Neural cell (in vitro differentiated cells): ENCODE results near the gene RTF1. TPM values are rescaled to one million over a fixed set of nuclear protein-coding genes. Genes with fewer than 3 reads are reported as not detected.

Source experiments
- H2AFZ ChIP-seq: fragments of 200-600, 300-800 bp; sonication (generic), shearing (Covaris generic); 2 replicates; pipeline ENCODE4 v1.6.0; 2014; ENCODE audit warnings: low read depth, mild to moderate bottlenecking, antibody characterized with exemption, low read length, moderate library complexity
- H3F3A ChIP-seq: fragments of 200-600 bp; shearing (Covaris generic); 2 replicates; pipeline ENCODE4 v1.6.1; 2016; ENCODE audit warnings: mild to moderate bottlenecking, moderate library complexity, mixed read lengths, antibody characterized with exemption, low read length; ENCODE audit not compliant: insufficient read depth, poor library complexity, severe bottlenecking
- H3K27ac ChIP-seq: fragments of 200-600, 300-800 bp; sonication (generic), shearing (Covaris generic); 2 replicates; pipeline ENCODE4 v1.5.1; 2014; ENCODE audit warnings: mild to moderate bottlenecking, low read length, moderate library complexity
- H3K27me3 ChIP-seq: fragments of 300-800, 200-600 bp; sonication (generic), shearing (Covaris generic); 2 replicates; pipeline ENCODE4 v1.6.0; 2014; ENCODE audit warnings: mild to moderate bottlenecking, low read depth, low read length, moderate library complexity; ENCODE audit not compliant: insufficient read depth
- H3K36me3 ChIP-seq: fragments of 300-800, 200-600 bp; sonication (generic), shearing (Covaris generic); 2 replicates; pipeline ENCODE4 v1.5.1; 2014; ENCODE audit warnings: mild to moderate bottlenecking, antibody characterized with exemption, low read length, moderate library complexity; ENCODE audit not compliant: insufficient read depth
- H3K4me2 ChIP-seq: fragments of 300-800, 200-600 bp; sonication (generic), shearing (Covaris generic); 2 replicates; pipeline ENCODE4 v1.6.0; 2014; ENCODE audit warnings: mild to moderate bottlenecking, low read length
- H3K4me3 ChIP-seq: fragments of 300-800, 200-600 bp; sonication (generic), shearing (Covaris generic); 2 replicates; pipeline ENCODE4 v1.5.1; 2014; ENCODE audit warnings: mild to moderate bottlenecking, low read length, moderate library complexity
- H3K79me2 ChIP-seq: fragments of 200-600 bp; shearing (Covaris generic); replicated peaks from 2 replicates; pipeline ENCODE4 v1.6.0; 2014; ENCODE audit warnings: mild to moderate bottlenecking, low read length, moderate library complexity; ENCODE audit not compliant: insufficient read depth
- H3K9ac ChIP-seq: fragments of 300-800, 200-600 bp; sonication (generic), shearing (Covaris generic); 2 replicates; pipeline ENCODE4 v1.6.1; 2016; ENCODE audit warnings: mild to moderate bottlenecking, low read length, mixed read lengths
- H3K9me2 ChIP-seq: fragments of 200-600 bp; shearing (Covaris generic); 2 replicates; pipeline ENCODE4 v1.6.1; 2016; ENCODE audit warnings: mild to moderate bottlenecking, low read length, mixed read lengths; ENCODE audit not compliant: insufficient read depth
- H3K9me3 ChIP-seq: fragments of 200-600, 300-800 bp; sonication (generic), shearing (Covaris generic); 2 replicates; pipeline ENCODE4 v1.6.1; 2016; ENCODE audit warnings: mild to moderate bottlenecking, mixed run types, low read length, moderate library complexity, mixed read lengths
- H4K20me1 ChIP-seq: fragments of 200-600 bp; shearing (Covaris generic); 2 replicates; pipeline ENCODE4 v1.6.1; 2016; ENCODE audit warnings: mild to moderate bottlenecking, mixed run types; ENCODE audit not compliant: insufficient read depth
- CTCF ChIP-seq: fragments of 450-650 bp; IDR thresholded peaks from 2 replicates; pipeline ENCODE4 v1.5.1; 2014; ENCODE audit warnings: antibody characterized with exemption, mild to moderate bottlenecking, moderate library complexity; ENCODE audit not compliant: poor library complexity, severe bottlenecking
- EP300 ChIP-seq: fragments of 450-650 bp; conservative IDR thresholded peaks from 2 replicates; pipeline ENCODE4 v1.6.1; 2014; ENCODE audit warnings: antibody characterized with exemption, mild to moderate bottlenecking, moderate library complexity; ENCODE audit not compliant: poor library complexity, severe bottlenecking
- EZH2 ChIP-seq: fragments of 200-600, 300-800 bp; shearing (Covaris generic), sonication (generic); IDR thresholded peaks from 2 replicates; pipeline ENCODE4 v1.6.1; 2014; ENCODE audit warnings: antibody characterized with exemption, low read length, borderline replicate concordance, mild to moderate bottlenecking; ENCODE audit not compliant: insufficient read depth, poor library complexity, severe bottlenecking
- MXI1 ChIP-seq: fragments of 450-650 bp; conservative IDR thresholded peaks from 2 replicates; pipeline ENCODE4 v1.6.1; 2014; ENCODE audit warnings: antibody characterized with exemption, mild to moderate bottlenecking; ENCODE audit not compliant: poor library complexity, severe bottlenecking
- POLR2AphosphoS5 ChIP-seq: IDR thresholded peaks from 2 replicates; pipeline ENCODE4 v1.6.1; 2012
- RAD21 ChIP-seq: fragments of 450-650 bp; conservative IDR thresholded peaks from 2 replicates; pipeline ENCODE4 v1.6.1; 2014; ENCODE audit warnings: antibody characterized with exemption, mild to moderate bottlenecking, moderate library complexity
- REST ChIP-seq: IDR thresholded peaks from 2 replicates; pipeline ENCODE4 v1.6.1; 2012; ENCODE audit warnings: borderline replicate concordance
- SMC3 ChIP-seq: fragments of 450-650 bp; conservative IDR thresholded peaks from 2 replicates; pipeline ENCODE4 v1.6.1; 2014; ENCODE audit warnings: antibody characterized with exemption, mild to moderate bottlenecking, moderate library complexity; ENCODE audit not compliant: poor library complexity
- TAF1 ChIP-seq: IDR thresholded peaks from 2 replicates; pipeline ENCODE4 v1.6.1; 2012; ENCODE audit warnings: low read depth
- polyA plus RNA-seq: library from polyadenylated mRNA; depleted of rRNA; stranded (reverse); fragments of >200 nt; gene quantifications from 2 replicates; pipeline ENCODE4 v1.2.3, GENCODE V29; 2014

The RTF1 gene
- polyA plus RNA-seq, 1 donor from 2014 or later = 84.1 TPM

DNA sequence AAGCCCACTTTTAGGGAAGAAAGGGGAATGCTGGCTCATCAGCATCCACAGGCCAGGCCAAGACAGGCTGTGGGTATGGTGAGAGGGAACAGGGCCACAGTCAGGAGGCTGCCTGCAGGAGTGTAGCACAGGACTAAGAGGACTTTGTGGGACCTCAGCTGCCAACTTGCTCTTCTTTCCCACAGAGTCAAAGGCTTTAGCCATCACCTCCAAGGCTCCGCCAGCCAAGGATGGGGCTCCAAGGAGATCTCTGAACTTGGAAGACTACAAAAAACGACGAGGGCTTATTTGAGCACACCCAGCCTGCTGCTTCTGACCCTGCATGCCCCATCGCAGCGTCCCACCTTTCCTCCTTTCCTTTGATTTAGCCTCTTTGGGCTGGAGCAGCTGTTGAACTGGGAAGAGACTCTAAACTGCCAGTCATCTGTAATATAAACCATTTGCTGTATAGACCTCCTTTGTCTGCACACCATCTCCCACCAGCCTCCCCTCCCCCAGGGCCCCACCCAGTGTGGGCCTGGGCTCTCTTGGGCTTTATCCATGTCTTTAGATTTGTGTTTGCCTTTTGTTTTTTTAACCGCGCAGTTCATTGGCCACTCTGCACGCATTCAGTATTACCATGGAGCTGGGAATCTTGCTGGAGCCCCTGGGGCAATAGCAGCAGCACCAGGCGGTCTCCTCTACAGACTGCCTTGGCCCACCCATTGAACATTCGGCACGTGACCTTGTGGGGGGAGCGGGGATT is 63.7 kb downstream of the RTF1 start:
- Histone ChIP-seq H3K4me2 (no peak overlapping the region), H3K36me3 (peaks cover 18% of the 10 kb centered on the region), H3K4me3 (no peak overlapping the region), H3K27me3 (no peaks in the 10 kb centered on the region), H3K9me2 (no peaks in the 10 kb centered on the region), H2AFZ (no peak overlapping the region), H3F3A (no peaks in the 10 kb centered on the region), H3K9me3 (no peaks in the 10 kb centered on the region), H4K20me1 (no peaks in the 10 kb centered on the region), H3K9ac (no peak overlapping the region), H3K27ac (no peak overlapping the region), H3K79me2 (no peaks in the 10 kb centered on the region)
- no peak for TF ChIP-seq EZH2
- TF ChIP-seq REST = no peak
- TF ChIP-seq EP300 = no peak
- TF ChIP-seq TAF1 = no peak
- no peak for TF ChIP-seq CTCF
- no peak for TF ChIP-seq SMC3
- no peak for TF ChIP-seq MXI1
- no peak for TF ChIP-seq POLR2AphosphoS5
- TF ChIP-seq RAD21 = no peak

GRCh38 chr15:41482110-41482877 is 65.4 kb downstream of the RTF1 start:
- H3K27me3 ChIP-seq = no peaks in the 10 kb centered on the region
- H3K36me3 ChIP-seq = peaks cover 14% of the 10 kb centered on the region
- no peak overlapping the region for H3K27ac ChIP-seq
- no peaks in the 10 kb centered on the region for H4K20me1 ChIP-seq
- H3K9ac ChIP-seq = no peak overlapping the region
- no peak overlapping the region for H3K4me2 ChIP-seq
- H3K4me3 ChIP-seq = no peak overlapping the region
- H3F3A ChIP-seq = no peaks in the 10 kb centered on the region
- H3K9me3 ChIP-seq = no peaks in the 10 kb centered on the region
- no peak for TF ChIP-seq EZH2
- TF ChIP-seq TAF1 = no peak
- no peak for TF ChIP-seq SMC3
- no peak for TF ChIP-seq POLR2AphosphoS5
- TF ChIP-seq CTCF = no peak
- TF ChIP-seq REST = no peak
- TF ChIP-seq RAD21 = no peak
- no peak for TF ChIP-seq MXI1
- TF ChIP-seq EP300 = no peak
- no peak overlapping the region for H2AFZ ChIP-seq
- no peaks in the 10 kb centered on the region for H3K79me2 ChIP-seq
- no peaks in the 10 kb centered on the region for H3K9me2 ChIP-seq
